ENCODE measurements around the gene TSPAN15.
"Not testable (repeated sequence)": the region's sequence is repeated elsewhere in the genome, so short reads cannot be mapped to it uniquely, and the experiment has no call there.

Gene TSPAN15

DNA sequence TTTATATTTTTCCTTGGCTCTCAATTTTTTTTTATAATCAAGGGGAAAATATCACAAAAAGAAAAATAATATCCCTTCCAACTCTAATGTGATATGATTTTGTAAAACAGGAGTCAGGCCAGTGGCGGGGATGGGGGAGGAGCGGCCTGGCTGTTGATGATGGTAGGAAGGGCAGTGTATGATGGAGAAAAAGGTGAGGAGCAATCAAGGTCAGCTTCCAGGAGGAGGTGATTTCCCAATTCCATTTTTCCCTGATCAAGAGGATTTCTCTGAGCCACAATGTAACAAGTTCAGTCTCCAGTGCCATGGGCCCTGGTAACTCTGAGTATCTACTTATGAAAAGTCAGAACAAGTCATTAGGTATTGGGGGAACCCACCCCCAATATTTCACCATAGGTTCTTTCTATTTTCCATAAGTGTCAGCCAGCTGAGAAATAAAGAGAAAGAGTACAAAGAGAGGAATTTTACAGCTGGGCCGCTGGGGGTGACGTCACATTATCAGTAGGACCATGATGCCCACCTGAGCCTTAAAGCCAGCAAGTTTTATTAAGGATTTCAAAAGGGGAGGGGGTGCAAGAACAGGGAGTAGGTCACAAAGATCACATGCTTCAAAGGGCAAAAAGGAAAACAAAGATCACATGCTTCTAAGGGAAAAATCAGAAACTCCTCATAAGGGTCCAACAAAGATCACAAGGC lies 37.0 kb downstream of the TSPAN15 start:
- DNase-seq (ENCODE audit: low read depth) = not testable (repeated sequence)

GRCh38 chr10:69488856-69489255 lies 37.6 kb downstream of the TSPAN15 start:
- not testable (repeated sequence) for DNase-seq (ENCODE audit: low read depth)

DNA sequence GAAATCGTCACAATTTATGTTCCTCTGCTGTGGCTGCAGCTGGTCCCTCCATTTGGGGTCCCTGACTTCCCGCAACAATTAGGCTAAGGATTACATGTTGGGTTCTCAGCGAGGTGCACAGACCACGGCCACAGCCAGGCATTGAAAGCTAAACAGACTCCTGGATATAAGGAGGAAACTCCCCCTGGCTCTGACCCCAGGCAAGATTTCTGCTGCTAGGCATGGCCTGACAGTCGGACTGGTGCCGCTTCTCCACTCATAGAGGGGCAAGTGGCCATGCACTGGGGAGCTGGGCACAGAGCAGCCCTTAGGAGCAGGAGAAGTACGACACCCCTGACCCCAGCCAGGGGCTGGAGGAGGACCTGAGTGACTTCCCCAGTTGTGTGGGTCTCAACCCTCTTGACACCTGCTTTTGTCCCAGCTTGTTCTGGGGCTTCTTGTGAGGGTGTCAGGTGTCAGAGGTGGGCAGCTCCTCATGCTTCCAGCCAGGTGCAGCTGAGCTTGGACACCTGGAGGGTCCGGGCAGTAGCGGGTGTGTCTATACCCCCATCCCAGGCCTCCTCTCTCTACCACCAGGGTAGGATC lies 38.3 kb downstream of the TSPAN15 start:
- no peak for DNase-seq (ENCODE audit: low read depth)

DNA sequence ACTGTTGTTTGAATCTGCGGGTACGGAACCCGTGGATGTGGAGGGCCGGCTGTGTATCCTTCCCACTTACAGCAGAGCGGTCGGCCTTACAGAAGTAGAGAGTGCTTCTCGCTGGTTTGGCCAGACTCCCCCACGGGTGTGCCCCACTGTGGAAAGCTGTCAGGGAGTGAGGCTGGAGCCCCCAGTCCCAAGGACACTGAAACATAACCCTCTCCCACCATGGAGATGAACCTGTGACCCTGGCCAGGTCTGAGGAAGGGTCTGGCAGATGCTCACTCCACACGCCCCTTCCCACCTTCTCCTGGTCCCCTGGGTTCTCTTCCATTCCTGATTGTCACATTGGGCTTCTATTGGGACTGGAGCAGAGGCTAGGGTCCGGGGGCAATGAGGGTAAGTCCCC lies 39.6 kb downstream of the TSPAN15 start:
- DNase-seq (ENCODE audit: low read depth) = no peak

DNA sequence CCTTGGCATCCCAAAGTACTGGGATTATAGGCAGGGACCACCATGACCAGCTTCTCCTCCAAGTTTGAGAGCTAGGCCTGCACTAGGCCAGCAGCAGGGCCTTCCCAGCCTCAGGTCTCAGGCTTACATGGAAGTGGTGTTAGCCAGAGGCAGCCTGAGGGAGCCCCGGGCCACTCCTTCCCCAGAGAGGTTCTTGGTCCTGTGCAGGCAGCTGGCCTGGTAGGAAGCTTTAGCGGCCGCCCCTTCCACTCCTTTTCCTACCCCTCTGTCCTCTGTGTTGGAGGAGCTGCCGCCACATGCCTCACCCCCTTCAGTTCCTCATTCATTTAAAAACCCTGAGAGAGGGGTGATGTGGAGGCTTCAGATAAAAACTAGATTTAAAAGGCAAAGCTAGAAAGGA lies 40.3 kb downstream of the TSPAN15 start:
- no peak for DNase-seq (ENCODE audit: low read depth)

GRCh38 chr10:69492091-69492745 lies 41.0 kb downstream of the TSPAN15 start:
- DNase-seq (ENCODE audit: low read depth) = no peak

DNA sequence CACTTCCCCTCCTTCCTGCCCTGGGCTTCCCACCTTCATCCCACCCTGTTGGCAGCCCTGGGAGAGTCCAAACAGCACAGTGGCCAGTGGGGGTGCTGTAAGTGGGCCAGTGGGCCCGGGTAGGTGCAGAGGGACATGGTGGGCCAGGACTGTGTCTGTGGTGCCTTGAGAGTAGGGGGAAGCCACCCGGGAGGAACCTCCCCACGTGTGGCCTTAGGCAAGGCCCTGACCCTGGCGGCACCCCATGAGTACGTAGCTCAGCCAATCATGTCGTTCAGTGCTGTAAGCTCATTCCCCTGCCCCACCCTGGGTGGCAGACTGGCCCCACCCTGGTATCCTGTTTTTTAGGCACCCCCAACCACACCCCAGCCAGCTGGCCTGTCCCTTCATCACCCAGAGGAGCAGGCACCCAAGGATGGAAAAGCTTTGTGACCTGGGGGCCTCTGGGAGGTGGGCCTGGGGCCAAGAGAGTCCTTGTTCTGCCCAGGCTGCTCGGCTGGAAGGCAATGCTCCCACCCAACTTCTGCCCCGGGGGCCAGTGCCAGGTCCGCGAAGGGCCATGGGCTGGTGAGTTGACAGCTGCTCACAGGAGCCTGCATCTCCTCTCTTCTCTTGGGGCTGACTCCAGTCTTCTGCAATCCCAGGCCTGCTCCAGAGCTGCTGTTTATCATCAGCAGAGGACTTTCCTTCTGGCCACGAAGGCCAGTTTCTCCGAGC lies 41.6 kb downstream of the TSPAN15 start:
- no peak for DNase-seq (ENCODE audit: low read depth)

DNA sequence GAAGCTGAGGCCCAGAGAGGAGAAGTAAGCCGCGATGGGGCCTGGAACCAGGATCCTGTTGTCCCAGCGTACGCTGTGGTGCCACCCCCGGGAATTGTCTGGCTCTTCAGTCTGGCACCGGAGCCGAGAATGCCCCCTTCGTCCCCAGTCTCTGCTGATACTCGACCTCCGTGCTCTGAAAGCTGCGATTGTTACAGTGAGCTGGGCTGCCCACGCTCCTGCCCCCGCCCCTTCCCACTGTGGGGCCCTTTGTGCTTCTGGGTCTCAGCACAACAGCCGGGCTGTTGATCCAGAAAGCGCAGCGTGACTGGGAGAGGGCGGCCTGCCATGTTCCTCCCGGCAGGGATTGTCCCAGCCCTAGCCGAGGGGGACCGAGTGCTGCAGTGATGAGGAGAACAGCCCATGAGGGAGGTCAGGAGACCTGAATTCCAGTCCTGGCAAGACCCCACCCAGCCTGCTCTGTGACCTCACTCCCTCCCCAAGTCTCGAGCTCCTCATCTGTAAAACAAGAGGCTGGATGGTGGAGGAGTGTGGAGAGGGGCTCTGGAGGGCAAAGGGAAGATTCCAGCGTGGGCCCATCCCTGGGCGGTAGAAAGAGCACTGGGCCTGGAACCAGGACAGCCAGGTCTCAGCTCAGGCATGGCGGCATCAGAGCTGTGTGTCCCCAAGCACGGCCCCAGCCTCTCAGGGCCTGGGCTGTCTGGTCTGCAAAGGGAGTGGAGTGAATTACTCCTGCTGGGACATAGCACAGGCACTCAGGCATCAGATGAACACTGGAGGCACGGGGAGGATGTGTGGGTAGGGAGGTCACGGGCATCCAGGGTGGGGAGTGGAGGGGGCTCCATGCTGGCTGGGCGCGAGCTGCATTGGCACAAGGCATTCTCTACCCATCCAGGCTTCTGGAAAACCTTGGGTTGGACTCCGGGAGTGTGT lies 43.6 kb downstream of the TSPAN15 start:
- no peak for DNase-seq (ENCODE audit: low read depth)

GRCh38 chr10:69495666-69496065 lies 44.4 kb downstream of the TSPAN15 start:
- no peak for DNase-seq (ENCODE audit: low read depth)

DNA sequence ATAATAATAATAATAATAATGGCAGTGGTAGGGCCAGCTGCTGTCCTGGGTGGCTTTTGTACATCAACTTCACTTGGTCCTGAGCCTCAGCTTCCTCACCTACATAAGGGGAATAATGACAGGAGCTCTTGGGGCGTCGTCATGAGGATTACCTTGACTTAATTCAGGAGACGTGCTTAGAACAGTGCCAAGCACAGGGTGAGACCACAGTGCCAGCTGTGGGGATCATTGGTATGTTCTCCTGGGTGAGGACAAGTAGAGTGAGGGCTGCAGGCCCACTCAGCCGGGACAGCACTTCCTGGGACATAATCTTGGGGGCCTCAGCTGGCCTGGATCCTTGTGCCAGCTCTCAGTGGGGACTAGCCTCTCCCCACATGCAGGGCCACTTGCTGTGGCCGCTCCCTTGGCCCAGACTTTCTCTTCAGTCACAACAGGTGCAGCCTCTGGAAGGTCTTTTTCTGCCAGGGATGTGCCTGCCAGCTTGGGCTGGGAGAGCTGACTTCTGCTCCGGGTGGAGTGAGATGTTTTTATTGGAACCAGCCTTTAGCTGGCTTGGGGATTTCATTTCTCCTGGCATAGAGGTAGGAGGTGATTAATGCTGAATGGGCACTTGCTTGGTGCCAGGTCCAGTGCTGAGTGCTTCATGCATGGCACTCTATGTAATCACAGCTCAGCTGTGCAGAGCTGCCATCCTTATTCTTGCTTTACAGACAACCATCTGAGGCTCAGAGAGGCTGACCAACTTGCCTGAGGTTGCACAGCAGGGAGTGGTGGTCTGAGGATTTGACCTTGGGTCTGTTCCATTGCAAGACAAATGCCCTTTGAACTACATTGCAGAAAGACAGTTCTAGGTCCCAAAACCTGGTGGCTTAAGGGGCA lies 45.3 kb downstream of the TSPAN15 start:
- no peak for DNase-seq (ENCODE audit: low read depth)

GRCh38 chr10:69497231-69497561 lies 45.9 kb downstream of the TSPAN15 start:
- no peak for DNase-seq (ENCODE audit: low read depth)

DNA sequence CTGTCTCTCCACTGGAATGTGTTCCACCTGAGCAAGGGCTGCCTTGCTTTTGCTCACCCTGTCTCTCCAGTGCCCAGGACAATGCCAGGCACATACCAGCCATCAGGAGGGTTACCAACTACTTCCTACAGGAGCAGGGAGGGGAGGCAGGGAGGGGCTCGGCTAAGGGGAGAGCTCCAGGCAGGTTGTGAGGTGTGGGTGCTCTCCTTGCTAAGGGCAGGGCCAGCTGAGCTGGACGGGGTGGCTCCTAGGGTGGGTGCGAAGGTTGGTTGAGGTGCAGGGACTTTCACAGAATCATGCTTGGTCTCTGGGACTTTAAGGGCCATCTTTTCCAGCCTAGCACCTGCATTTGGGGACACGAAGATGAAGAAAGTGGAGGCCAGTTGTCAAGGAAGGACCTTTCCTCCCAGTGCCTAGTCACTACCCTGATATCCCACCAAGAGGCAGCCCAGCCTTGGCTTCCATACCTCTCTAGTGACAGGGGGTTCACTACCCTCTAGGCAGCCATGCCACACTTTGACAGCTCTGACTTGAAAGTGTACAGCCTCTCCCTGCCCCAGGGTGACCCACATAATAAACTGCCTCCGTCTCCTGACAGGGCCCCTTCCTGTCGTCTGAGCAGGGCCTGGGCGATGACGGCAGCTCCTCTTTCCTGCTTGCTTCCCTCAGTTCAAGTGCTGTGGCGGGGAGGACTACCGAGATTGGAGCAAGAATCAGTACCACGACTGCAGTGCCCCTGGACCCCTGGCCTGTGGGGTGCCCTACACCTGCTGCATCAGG lies 46.5 kb downstream of the TSPAN15 start:
- no peak for DNase-seq (ENCODE audit: low read depth)

- no peak for DNase-seq (ENCODE audit: low read depth)
Observed at GRCh38 chr10:69498711-69499471, 47.6 kb downstream of the TSPAN15 start.

- DNase-seq (ENCODE audit: low read depth) = no peak
Observed at GRCh38 chr10:69499726-69500689, 48.7 kb downstream of the TSPAN15 start.

DNA sequence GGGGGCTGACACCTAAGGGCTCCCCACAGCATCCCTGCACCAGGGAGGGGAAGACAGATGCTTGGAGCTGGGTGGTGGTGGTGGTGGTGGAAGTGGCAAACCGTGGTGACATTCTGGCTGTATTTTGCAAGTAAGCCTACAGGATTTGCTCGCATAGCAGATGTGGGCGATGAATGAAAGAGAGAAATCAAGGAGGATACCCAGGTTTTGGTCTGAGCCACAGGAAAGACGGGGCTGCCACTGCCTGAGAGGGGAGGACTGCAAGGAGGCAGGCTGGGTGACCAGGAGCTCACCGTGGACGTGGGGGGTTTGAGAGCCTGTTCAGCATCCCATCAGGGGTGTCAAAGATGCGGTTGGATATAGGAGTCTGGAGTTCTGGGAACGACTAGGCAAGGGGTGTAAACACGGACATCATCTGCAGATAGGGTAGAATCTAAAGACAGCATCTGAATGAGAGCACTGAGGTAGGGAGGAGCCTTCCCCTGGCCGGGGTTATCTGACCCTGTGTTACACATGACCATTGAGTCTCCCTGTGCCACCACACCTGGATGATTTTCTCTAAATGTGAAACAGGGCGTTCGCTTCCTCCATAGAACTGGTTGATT lies 49.7 kb downstream of the TSPAN15 start:
- DNase-seq (ENCODE audit: low read depth) = no peak

DNA sequence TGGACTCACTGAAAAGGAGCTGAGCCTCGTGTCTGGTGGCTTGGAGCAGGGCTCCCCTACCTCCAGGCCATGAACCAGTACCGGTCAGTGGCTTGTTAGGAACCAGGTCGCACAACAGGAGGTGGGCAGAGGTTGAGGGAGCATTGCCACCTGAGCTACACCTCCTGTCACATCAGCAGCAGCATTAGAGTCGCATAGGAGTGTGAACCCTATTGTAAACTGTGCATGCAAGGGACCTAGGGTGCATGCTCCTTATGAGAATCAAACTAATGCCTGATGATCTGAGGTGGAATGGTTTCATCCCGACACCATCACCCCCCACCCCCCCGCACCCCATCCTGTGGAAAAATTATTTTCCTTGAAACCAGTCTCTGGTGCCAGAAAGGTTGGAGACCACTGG lies 50.4 kb downstream of the TSPAN15 start:
- no peak for DNase-seq (ENCODE audit: low read depth)

GRCh38 chr10:69502589-69502988 lies 51.3 kb downstream of the TSPAN15 start:
- DNase-seq (ENCODE audit: low read depth) = no peak

All from amniotic epithelial cell (primary cell).